GM19193 (cell line): Measurements from ENCODE around the gene NHLH2.

Experiments used
- POLR2A ChIP-seq: IDR thresholded peaks from 4 replicates; pipeline ENCODE4 v1.6.1; 2011; ENCODE audit not compliant: insufficient read depth, insufficient read length; ENCODE audit errors: extremely low read depth

NHLH2 gene

GRCh38 chr1:115796897-115797296 lies 44.0 kb downstream of the NHLH2 start:
- TF ChIP-seq POLR2A, result no peak

GRCh38 chr1:115796036-115796435 lies 44.9 kb downstream of the NHLH2 start:
- no peak for TF ChIP-seq POLR2A

GRCh38 chr1:115794976-115795639 lies 45.8 kb downstream of the NHLH2 start:
- TF ChIP-seq POLR2A, result no peak

GRCh38 chr1:115793162-115793561 lies 47.8 kb downstream of the NHLH2 start:
- TF ChIP-seq POLR2A, result no peak

- no peak for TF ChIP-seq POLR2A
These were observed 49.1 kb downstream of the NHLH2 start for GRCh38 chr1:115791816-115792215.

- no peak for TF ChIP-seq POLR2A
These were observed 50.1 kb downstream of the NHLH2 start for GRCh38 chr1:115790846-115791245.

- no peak for TF ChIP-seq POLR2A
These were observed 50.6 kb downstream of the NHLH2 start for GRCh38 chr1:115790356-115790755.
